Vagina (tissue), 2 donors: ENCODE data around the gene ZNHIT1. TPM values are rescaled to one million over a fixed set of nuclear protein-coding genes. Genes with fewer than 3 reads are reported as not detected.
"Not testable (repeated sequence)": the region's sequence is repeated elsewhere in the genome, so short reads cannot be mapped to it uniquely, and the experiment has no call there.

Experiments
- DNase-seq, 2 donors: peaks; one replicate each; pipeline ENCODE4 v3.0.0-alpha.2; 2017; ENCODE audit errors: extremely low spot score in 2 of 2
- H3K27ac ChIP-seq: fragments of 200-600 bp; sonication (generic); one replicate; pipeline ENCODE4 v1.5.1; 2019
- H3K27me3 ChIP-seq: fragments of 200-600 bp; sonication (generic); one replicate; pipeline ENCODE4 v1.5.1; 2019
- H3K36me3 ChIP-seq, 2 donors: fragments of 200-600 bp; sonication (generic); one replicate each; pipeline ENCODE4 v1.5.1; 2017 to 2019
- H3K4me1 ChIP-seq: fragments of 200-600 bp; sonication (generic); one replicate; pipeline ENCODE4 v1.5.1; 2019
- H3K4me3 ChIP-seq, 2 donors: fragments of 200-600 bp; sonication (generic); 1 replicate in 1 of 2; 2 replicates in 1 of 2; pipeline ENCODE4 v1.5.1; 2016 to 2019
- H3K9me3 ChIP-seq: fragments of 200-600 bp; sonication (generic); one replicate; pipeline ENCODE4 v1.5.1; 2019
- POLR2A ChIP-seq, 2 donors: fragments of 450-650 bp; IDR thresholded peaks; one replicate each; pipeline ENCODE4 v1.6.1; 2017; ENCODE audit warnings: antibody characterized with exemption in 2 of 2, mild to moderate bottlenecking in 2 of 2, moderate library complexity in 2 of 2
- POLR2AphosphoS5 ChIP-seq, 2 donors: sonication (generic); formaldehyde crosslinking; IDR thresholded peaks; one replicate each; pipeline ENCODE4 v1.9.0; 2017; ENCODE audit warnings: antibody characterized with exemption in 2 of 2, mild to moderate bottlenecking in 2 of 2, low read depth in 1 of 2; ENCODE audit not compliant: insufficient read depth in 1 of 2
- intact Hi-C: fragments of 100-400 bp; cut with DNase I; formaldehyde crosslinking; loops from one replicate; pipeline ENCODE4 v1.15.1; 2023
- total RNA-seq: library from RNA; depleted of rRNA; stranded (reverse); fragments of >200 nt; gene quantifications from one replicate; pipeline ENCODE4 v1.2.3, GENCODE V29; 2016
- TF ChIP-seq, protein P1 (sequence below), 3 experiments: fragments of 450-650 bp in 2 of 3; fragments of 200-600 bp in 1 of 3; sonication (generic) in 1 of 3; IDR thresholded peaks; one replicate each; pipeline ENCODE4 v1.5.1; 2017 to 2019; ENCODE audit warnings: antibody characterized with exemption in 3 of 3, mild to moderate bottlenecking in 2 of 3, moderate library complexity in 2 of 3

Gene ZNHIT1
- total RNA-seq, 1 donor from 2014 or later: 55.2 TPM

DNA sequence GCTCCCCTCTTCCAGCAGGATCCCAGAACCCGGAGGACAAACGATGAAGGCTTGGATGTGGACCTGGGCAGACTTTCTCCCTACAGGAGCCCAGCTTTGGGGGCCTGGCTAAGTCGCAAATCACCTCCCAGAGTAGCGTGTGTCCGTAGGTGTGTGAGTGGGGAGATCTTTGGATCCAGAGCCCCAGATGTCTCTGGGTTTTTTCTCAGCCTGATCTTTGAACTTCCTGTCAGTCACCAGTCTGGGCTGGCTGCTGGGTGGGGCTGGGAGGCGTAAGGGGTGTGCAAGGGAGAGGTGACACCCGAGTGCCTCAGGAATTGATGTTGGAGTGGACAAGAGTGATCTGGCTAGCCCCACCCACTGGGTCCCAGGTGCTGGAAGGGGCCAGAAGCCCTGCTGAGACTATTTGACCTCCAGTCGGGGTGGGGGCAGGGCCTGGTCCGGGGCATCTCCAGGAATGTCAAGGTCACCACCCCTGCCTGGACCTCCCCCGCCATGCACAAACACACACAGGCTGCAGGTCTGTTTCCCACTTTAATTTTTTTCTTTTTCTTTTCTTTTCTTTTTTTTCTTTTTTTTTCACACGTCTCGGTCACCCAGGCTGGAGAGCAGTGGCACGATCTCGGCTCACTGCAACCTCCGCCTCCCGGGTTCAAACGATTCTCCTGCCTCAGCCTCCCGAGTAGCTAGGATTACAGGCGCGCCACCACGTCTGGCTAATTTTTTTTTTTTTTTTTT, 16.9 kb upstream of the ZNHIT1 start, which contains the start of gene MOGAT3:
MOGAT3 (minus strand) TSS at position 175 of the 738 bp plus-strand sequence. CDS start 182 bp downstream, outside the sequence.
- peaks cover 8% of the 10 kb centered on the region for H3K4me1 ChIP-seq
- no peak for TF ChIP-seq POLR2A (IDR thresholded peaks at IDR 0.05)
- TF ChIP-seq POLR2AphosphoS5 (IDR thresholded peaks at IDR 0.05; ENCODE audit: insufficient read depth in 1 of 2, low read depth in 1 of 2): no peak
- TF ChIP-seq, protein P1, sequence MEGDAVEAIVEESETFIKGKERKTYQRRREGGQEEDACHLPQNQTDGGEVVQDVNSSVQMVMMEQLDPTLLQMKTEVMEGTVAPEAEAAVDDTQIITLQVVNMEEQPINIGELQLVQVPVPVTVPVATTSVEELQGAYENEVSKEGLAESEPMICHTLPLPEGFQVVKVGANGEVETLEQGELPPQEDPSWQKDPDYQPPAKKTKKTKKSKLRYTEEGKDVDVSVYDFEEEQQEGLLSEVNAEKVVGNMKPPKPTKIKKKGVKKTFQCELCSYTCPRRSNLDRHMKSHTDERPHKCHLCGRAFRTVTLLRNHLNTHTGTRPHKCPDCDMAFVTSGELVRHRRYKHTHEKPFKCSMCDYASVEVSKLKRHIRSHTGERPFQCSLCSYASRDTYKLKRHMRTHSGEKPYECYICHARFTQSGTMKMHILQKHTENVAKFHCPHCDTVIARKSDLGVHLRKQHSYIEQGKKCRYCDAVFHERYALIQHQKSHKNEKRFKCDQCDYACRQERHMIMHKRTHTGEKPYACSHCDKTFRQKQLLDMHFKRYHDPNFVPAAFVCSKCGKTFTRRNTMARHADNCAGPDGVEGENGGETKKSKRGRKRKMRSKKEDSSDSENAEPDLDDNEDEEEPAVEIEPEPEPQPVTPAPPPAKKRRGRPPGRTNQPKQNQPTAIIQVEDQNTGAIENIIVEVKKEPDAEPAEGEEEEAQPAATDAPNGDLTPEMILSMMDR (IDR thresholded peaks at IDR 0.05): no peak
- no peaks in the 10 kb centered on the region for H3K27me3 ChIP-seq
- peak within 1 kb of the TSS; percentile 9 to 19 for H3K4me3 ChIP-seq
- H3K27ac ChIP-seq: no peak within 1 kb of the TSS
- no peak for DNase-seq
- H3K9me3 ChIP-seq: no peaks in the 10 kb centered on the region
- no peaks in the 10 kb centered on the region for H3K36me3 ChIP-seq
- intact Hi-C loops: no loop called here

DNA sequence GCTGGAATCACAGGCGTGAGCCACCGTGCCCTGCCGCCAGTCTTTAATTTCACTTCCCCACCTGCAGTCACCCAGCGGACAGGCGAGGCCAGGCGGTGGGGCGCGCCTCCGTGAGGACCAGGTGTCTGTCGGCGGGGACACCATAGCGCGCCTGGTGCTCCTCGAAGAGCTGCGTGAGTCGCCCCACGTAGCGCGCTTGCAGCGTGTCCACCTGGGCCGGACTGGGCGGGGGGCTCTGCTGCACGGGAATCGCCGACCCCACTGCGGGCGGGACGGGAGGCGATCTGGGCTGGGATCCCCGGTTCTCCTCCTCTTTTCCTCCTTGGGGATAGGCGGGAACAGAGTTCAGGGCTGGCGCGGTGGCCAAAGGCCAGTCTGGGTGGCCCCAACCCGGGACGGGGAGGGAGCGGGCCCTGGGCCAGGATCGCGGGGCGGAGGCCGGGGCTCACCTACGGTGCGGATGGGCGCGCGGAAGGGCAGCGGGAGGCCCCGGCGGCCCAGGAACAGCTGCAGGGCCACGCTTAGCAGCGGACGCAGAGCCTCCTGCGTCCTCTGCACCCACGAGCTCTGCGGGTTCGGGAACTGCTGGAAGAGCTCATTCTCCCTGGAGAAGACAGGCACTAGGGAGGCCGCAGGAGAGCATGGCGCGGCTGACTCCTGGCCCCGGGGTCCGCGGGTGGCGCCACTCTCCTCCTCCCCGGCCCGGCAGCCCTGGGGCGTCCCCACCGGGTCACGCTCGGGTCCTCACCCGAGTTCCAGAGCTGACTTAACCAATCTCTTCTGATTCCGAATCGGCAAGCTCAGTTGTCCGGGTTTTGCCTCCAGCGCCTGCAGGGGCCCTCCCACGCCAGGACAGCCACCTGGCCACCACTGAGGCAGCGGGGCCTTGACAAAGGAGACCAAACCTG, 16.0 kb upstream of the ZNHIT1 start:
- TF ChIP-seq POLR2AphosphoS5 (IDR thresholded peaks at IDR 0.05; ENCODE audit: insufficient read depth in 1 of 2, low read depth in 1 of 2): no peak
- TF ChIP-seq POLR2A (IDR thresholded peaks at IDR 0.05): no peak
- TF ChIP-seq, protein P1 (IDR thresholded peaks at IDR 0.05): no peak
- no peaks in the 10 kb centered on the region for H3K36me3 ChIP-seq
- no peaks in the 10 kb centered on the region for H3K9me3 ChIP-seq
- H3K27me3 ChIP-seq: no peaks in the 10 kb centered on the region
- DNase-seq: no peak
- H3K4me3 ChIP-seq: peak overlapping the region; percentile 9 to 19
- intact Hi-C loops: no loop called here
- no peak overlapping the region for H3K27ac ChIP-seq
- peaks cover 8% of the 10 kb centered on the region for H3K4me1 ChIP-seq

DNA sequence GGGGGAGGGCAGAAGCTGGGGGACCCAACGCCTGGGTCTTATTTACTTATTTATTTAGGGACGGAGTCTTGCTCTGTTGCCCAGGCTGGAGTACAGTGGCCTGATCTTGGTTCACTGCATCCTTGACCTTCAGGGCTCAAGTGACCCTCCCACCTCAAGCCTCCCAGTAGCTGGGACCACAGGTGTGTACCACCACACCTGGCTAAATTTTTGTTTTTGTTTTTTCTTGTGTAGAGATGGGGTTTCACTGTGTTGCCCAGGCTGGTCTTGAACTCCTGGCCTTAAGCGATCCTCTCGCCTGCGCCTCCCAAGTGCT, 15.4 kb upstream of the ZNHIT1 start:
- intact Hi-C loops: no loop called here
- peaks cover 0 to 2% of the 10 kb centered on the region in 2 donors for H3K36me3 ChIP-seq
- no peaks in the 10 kb centered on the region for H3K9me3 ChIP-seq
- H3K4me3 ChIP-seq: no peak overlapping the region
- no peak for TF ChIP-seq POLR2A (IDR thresholded peaks at IDR 0.05)
- TF ChIP-seq POLR2AphosphoS5 (IDR thresholded peaks at IDR 0.05; ENCODE audit: insufficient read depth in 1 of 2, low read depth in 1 of 2): no peak
- TF ChIP-seq, protein P1 (IDR thresholded peaks at IDR 0.05): no peak
- H3K27ac ChIP-seq: no peak overlapping the region
- no peaks in the 10 kb centered on the region for H3K27me3 ChIP-seq
- no peak for DNase-seq
- peaks cover 8% of the 10 kb centered on the region for H3K4me1 ChIP-seq

DNA sequence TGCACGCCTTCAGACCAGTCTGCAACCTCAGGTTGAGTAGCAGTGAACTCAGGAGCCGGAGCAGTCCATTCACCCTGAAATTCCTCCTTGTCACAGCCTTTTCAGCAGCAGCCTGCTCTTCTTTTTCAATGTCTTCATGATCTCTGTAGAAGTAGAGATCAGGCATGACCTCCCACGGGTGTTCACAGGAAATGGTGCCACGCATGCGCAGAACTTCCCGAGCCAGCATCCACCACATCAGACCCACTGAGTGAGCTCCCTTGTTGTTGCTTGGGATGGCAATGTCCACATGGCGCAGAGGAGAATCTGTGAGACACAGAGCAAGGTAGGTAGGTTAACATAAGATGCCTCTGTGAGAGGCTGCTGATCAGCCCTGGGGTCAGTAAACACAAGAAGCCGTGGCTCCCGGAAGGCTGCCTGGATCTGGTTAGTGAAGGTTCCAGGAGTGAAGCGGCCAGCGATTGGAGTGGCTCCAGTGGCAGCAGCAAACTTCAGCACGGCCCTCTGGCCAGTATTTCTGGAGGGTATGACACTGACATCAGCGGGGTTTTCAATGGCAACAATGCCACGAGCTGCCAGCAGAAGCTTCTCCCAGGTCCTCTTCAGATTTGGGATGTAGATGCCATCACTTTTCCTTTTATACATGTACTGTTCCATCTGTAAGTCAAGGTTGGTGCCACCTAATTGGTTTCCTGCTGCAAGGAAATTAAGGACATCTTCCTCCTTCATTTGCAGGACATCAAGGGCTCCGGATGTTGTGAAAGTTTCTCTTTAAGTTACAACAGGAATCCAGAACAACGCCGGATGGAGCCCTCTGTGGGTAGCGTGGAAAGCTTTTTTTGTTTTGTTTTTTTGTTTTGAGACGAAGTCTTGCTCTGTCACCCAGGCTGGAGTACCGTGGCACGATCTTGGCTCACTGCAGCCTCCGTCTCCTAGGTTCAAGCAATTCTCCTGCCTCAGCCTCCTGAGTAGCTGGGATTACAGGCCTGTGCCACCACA, 13.9 kb upstream of the ZNHIT1 start:
- H3K27me3 ChIP-seq, H3K4me1 ChIP-seq, H3K36me3 ChIP-seq, H3K4me3 ChIP-seq, H3K9me3 ChIP-seq, H3K27ac ChIP-seq, DNase-seq, intact Hi-C loops: not testable (repeated sequence)
